H9 (cell line): Measurements from ENCODE around the gene CEP164. TPM values are rescaled to one million over a fixed set of nuclear protein-coding genes. Genes with fewer than 3 reads are reported as not detected.
A peak's percentile ranks its signal among the peaks of the same experiment; 100 is the strongest.

Experiments
- DNase-seq: peaks from one replicate; pipeline ENCODE4 v3.0.0-alpha.2; 2017
- H2AFZ ChIP-seq: one replicate; pipeline ENCODE4 v1.6.1; 2013; ENCODE audit warnings: mild to moderate bottlenecking, low read length, control low read depth, moderate library complexity
- H2AK5ac ChIP-seq: 2 replicates; pipeline ENCODE4 v1.6.1; 2013; ENCODE audit warnings: low read length, control low read depth, mixed read lengths; ENCODE audit not compliant: insufficient read length
- H2BK120ac ChIP-seq: one replicate; pipeline ENCODE4 v1.6.1; 2013; ENCODE audit warnings: low read depth, mild to moderate bottlenecking, low read length, control low read depth, inconsistent platforms; ENCODE audit not compliant: poor library complexity, severe bottlenecking
- H2BK12ac ChIP-seq: 2 replicates; pipeline ENCODE4 v1.6.1; 2013; ENCODE audit warnings: low read length, control low read depth, mixed read lengths, low read depth; ENCODE audit not compliant: insufficient read length
- H2BK15ac ChIP-seq: 2 replicates; pipeline ENCODE4 v1.6.1; 2013; ENCODE audit warnings: low read depth, low read length, control low read depth
- H2BK20ac ChIP-seq: one replicate; pipeline ENCODE4 v1.6.1; 2013; ENCODE audit warnings: low read depth, mild to moderate bottlenecking, low read length, control low read depth, inconsistent platforms; ENCODE audit not compliant: poor library complexity, severe bottlenecking
- H2BK5ac ChIP-seq: 2 replicates; pipeline ENCODE4 v1.6.1; 2013; ENCODE audit warnings: low read length, control low read depth, mixed read lengths; ENCODE audit not compliant: insufficient read length
- H3K14ac ChIP-seq: 2 replicates; pipeline ENCODE4 v1.6.1; 2013; ENCODE audit warnings: low read length, control low read depth; ENCODE audit not compliant: insufficient read depth
- H3K18ac ChIP-seq: 2 replicates; pipeline ENCODE4 v1.6.1; 2013; ENCODE audit warnings: low read depth, mild to moderate bottlenecking, mixed read lengths, low read length, control low read depth; ENCODE audit not compliant: insufficient read length
- H3K23ac ChIP-seq: 2 replicates; pipeline ENCODE4 v1.6.1; 2013; ENCODE audit warnings: low read length, control low read depth, mixed read lengths, low read depth; ENCODE audit not compliant: insufficient read length
- H3K23me2 ChIP-seq: 2 replicates; pipeline ENCODE4 v1.6.1; 2013; ENCODE audit warnings: low read depth, mild to moderate bottlenecking, mixed read lengths, low read length, control low read depth; ENCODE audit not compliant: insufficient read length, poor library complexity, severe bottlenecking
- H3K27ac ChIP-seq: 2 replicates; pipeline ENCODE4 v1.5.1; 2013; ENCODE audit warnings: low read length, control low read depth, mixed read lengths, low read depth; ENCODE audit not compliant: insufficient read length
- H3K27me3 ChIP-seq: 2 replicates; pipeline ENCODE4 v1.6.1; 2013; ENCODE audit warnings: low read length, control low read depth, inconsistent platforms; ENCODE audit not compliant: insufficient read depth
- H3K4ac ChIP-seq: 2 replicates; pipeline ENCODE4 v1.6.1; 2013; ENCODE audit warnings: low read depth, mild to moderate bottlenecking, control low read depth, inconsistent platforms, low read length, moderate library complexity
- H3K4me1 ChIP-seq: 2 replicates; pipeline ENCODE4 v1.6.1; 2013; ENCODE audit warnings: low read length, control low read depth, inconsistent platforms; ENCODE audit not compliant: insufficient read depth
- H3K4me2 ChIP-seq: 2 replicates; pipeline ENCODE4 v1.6.1; 2013; ENCODE audit warnings: low read length, control low read depth, mixed read lengths; ENCODE audit not compliant: insufficient read length, insufficient read depth
- H3K56ac ChIP-seq: 2 replicates; pipeline ENCODE4 v1.6.1; 2013; ENCODE audit warnings: low read depth, mild to moderate bottlenecking, mixed read lengths, low read length, control low read depth; ENCODE audit not compliant: insufficient read length
- H3K79me1 ChIP-seq: 2 replicates; pipeline ENCODE4 v1.6.1; 2013; ENCODE audit warnings: low read depth, mild to moderate bottlenecking, moderate library complexity, low read length, control low read depth, inconsistent platforms; ENCODE audit not compliant: insufficient read depth, poor library complexity, severe bottlenecking
- H3K79me2 ChIP-seq: 2 replicates; pipeline ENCODE4 v1.6.1; 2013; ENCODE audit warnings: low read length, control low read depth, inconsistent platforms; ENCODE audit not compliant: insufficient read depth
- H3K9ac ChIP-seq: 2 replicates; pipeline ENCODE4 v1.6.1; 2013; ENCODE audit warnings: low read length, control low read depth, mixed read lengths; ENCODE audit not compliant: insufficient read length; ENCODE audit errors: extremely low read depth
- H3K9me3 ChIP-seq: one replicate; pipeline ENCODE4 v1.6.1; 2013; ENCODE audit warnings: low read depth, low read length, inconsistent platforms; ENCODE audit not compliant: control insufficient read depth
- H3T11ph ChIP-seq: one replicate; pipeline ENCODE4 v1.6.1; 2013; ENCODE audit warnings: mild to moderate bottlenecking, low read length, control low read depth, inconsistent platforms
- H4K20me1 ChIP-seq: one replicate; pipeline ENCODE4 v1.6.1; 2013; ENCODE audit not compliant: control insufficient read depth, insufficient read length, insufficient read depth
- H4K5ac ChIP-seq: 2 replicates; pipeline ENCODE4 v1.6.1; 2013; ENCODE audit warnings: low read depth, mild to moderate bottlenecking, mixed read lengths, low read length, control low read depth; ENCODE audit not compliant: insufficient read length
- H4K8ac ChIP-seq: replicated peaks from 2 replicates; pipeline ENCODE4 v1.6.1; 2013; ENCODE audit warnings: low read length, control low read depth, mixed read lengths, low read depth; ENCODE audit not compliant: insufficient read length
- H4K91ac ChIP-seq: 2 replicates; pipeline ENCODE4 v1.6.1; 2013; ENCODE audit warnings: low read depth, mild to moderate bottlenecking, moderate library complexity, mixed read lengths, low read length, control low read depth; ENCODE audit not compliant: insufficient read length
- H3K27ac Mint-ChIP-seq, 3 experiments: 2 replicates in 2 of 3; 3 replicates in 1 of 3; pipeline ENCODE4 v1.8.0; 2020 to 2021; ENCODE audit warnings: mixed read lengths in 3 of 3, mild to moderate bottlenecking in 1 of 3, moderate library complexity in 1 of 3
- H3K27me3 Mint-ChIP-seq: 2 replicates; pipeline ENCODE4 v1.8.0; 2021; ENCODE audit warnings: low read depth, mild to moderate bottlenecking, moderate library complexity, mixed read lengths
- H3K36me3 Mint-ChIP-seq, 3 experiments: 2 replicates in 2 of 3; 3 replicates in 1 of 3; pipeline ENCODE4 v1.8.0; 2020 to 2021; ENCODE audit warnings: low read depth in 3 of 3, mixed read lengths in 3 of 3; ENCODE audit not compliant: insufficient read depth in 1 of 3
- H3K4me1 Mint-ChIP-seq, 2 experiments: 2 replicates each; pipeline ENCODE4 v1.8.0; 2020; ENCODE audit warnings: mixed read lengths in 2 of 2
- H3K4me3 Mint-ChIP-seq, 2 experiments: 2 replicates in 1 of 2; 3 replicates in 1 of 2; pipeline ENCODE4 v1.8.0; 2020 to 2021; ENCODE audit warnings: mild to moderate bottlenecking in 2 of 2, mixed read lengths in 2 of 2, moderate library complexity in 1 of 2
- H3K9me3 Mint-ChIP-seq, 2 experiments: 2 replicates in 1 of 2; 3 replicates in 1 of 2; pipeline ENCODE4 v1.8.0; 2020; ENCODE audit warnings: mild to moderate bottlenecking in 2 of 2, mixed read lengths in 2 of 2, moderate library complexity in 1 of 2
- WGBS: extraction: QIAGEN DNeasy Blood & Tissue Kit; methylation state at CpG from one replicate; pipeline ENCODE4 v1.1.7; 2013; ENCODE audit warnings: missing lambda C conversion rate, low lambda C conversion rate, mixed read lengths; ENCODE audit not compliant: insufficient read length; ENCODE audit errors: extremely low coverage; 5-methylcytosine and 5-hydroxymethylcytosine counted together
- total RNA-seq: library from RNA; stranded (reverse); gene quantifications from 2 replicates; pipeline ENCODE4 v1.2.1, GENCODE V29; 2021
- TF ChIP-seq, protein P1 (sequence below): fragments of 200-600 bp; sonication (generic); conservative IDR thresholded peaks from 3 replicates; pipeline ENCODE4 v1.8.0; 2021; ENCODE audit warnings: antibody characterized with exemption, mild to moderate bottlenecking

Gene CEP164
- total RNA-seq, 1 experiment from 2014 or later = 24.9 TPM

DNA sequence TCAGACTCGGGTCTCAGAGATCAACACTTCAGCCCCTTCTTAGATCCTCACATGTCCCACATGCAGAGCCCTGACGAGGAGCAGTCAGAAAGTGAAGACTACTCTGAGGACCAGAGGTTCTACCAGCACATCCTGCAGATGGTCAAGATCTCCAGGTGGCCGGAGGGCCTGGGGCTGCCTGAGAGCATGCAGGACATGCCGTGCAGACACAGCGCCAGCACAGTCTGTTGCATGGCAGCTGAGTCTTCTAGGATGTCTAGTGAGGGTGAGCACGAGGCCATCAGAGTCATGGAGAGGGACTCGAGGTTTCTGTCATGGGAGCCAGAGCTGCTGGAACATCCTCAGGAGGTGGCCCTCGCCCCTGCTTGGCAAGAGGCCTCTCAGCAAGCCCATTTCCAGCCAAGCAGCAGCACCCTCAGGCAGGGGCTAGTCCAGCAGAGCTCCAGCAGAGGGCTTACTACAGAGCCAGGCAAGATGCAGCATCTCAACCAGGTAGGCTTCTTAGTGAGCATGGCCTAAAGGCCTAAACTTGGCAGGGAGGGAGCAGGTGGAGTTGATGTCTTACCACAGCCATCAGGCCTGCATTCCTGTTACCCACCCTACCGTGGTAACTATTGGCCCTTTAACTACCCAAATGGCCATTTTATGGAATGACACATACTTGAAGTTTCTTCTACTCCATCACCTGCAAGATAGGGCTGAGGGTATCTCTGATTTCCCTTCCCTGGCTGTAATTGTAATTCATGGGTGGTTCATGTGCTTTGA lies 28.7 kb downstream of the CEP164 start:
- H3K56ac ChIP-seq = no peak overlapping the region
- H4K5ac ChIP-seq = no peak overlapping the region
- H3K14ac ChIP-seq = no peak overlapping the region; the same call in 1 of the 2 replicates
- no peak overlapping the region for H2BK5ac ChIP-seq
- no peak overlapping the region for H4K8ac ChIP-seq
- H2BK15ac ChIP-seq = no peak overlapping the region
- no peaks in the 10 kb centered on the region for H3K9me3 ChIP-seq
- H3K9me3 Mint-ChIP-seq = no peaks in the 10 kb centered on the region
- no peaks in the 10 kb centered on the region for H3K4me1 ChIP-seq
- no peak overlapping the region for H4K91ac ChIP-seq
- H2AK5ac ChIP-seq = no peak overlapping the region
- H3K4me3 Mint-ChIP-seq = no peak overlapping the region
- no peak overlapping the region for H3K9ac ChIP-seq
- H3K23me2 ChIP-seq = no peaks in the 10 kb centered on the region
- H2AFZ ChIP-seq = no peak overlapping the region
- DNase-seq = no peak
- no CpG with 5 or more reads among the region's 9 CpGs for WGBS
- no peaks in the 10 kb centered on the region for H3K79me1 ChIP-seq
- H3K4me2 ChIP-seq = no peak overlapping the region
- H3K79me2 ChIP-seq = no peaks in the 10 kb centered on the region
- no peaks in the 10 kb centered on the region for H3K4me1 Mint-ChIP-seq
- no peaks in the 10 kb centered on the region for H3K27me3 Mint-ChIP-seq
- H4K20me1 ChIP-seq = no peaks in the 10 kb centered on the region
- H3K36me3 Mint-ChIP-seq = peaks cover 0 to 30% (median 17%) of the 10 kb centered on the region in 3 experiments; a peak in 5 of 7 replicates
- H2BK20ac ChIP-seq = no peak overlapping the region
- no peak overlapping the region for H3K18ac ChIP-seq
- no peak overlapping the region for H2BK12ac ChIP-seq
- no peak overlapping the region for H3K23ac ChIP-seq
- H3T11ph ChIP-seq = no peak overlapping the region
- TF ChIP-seq, protein P1, sequence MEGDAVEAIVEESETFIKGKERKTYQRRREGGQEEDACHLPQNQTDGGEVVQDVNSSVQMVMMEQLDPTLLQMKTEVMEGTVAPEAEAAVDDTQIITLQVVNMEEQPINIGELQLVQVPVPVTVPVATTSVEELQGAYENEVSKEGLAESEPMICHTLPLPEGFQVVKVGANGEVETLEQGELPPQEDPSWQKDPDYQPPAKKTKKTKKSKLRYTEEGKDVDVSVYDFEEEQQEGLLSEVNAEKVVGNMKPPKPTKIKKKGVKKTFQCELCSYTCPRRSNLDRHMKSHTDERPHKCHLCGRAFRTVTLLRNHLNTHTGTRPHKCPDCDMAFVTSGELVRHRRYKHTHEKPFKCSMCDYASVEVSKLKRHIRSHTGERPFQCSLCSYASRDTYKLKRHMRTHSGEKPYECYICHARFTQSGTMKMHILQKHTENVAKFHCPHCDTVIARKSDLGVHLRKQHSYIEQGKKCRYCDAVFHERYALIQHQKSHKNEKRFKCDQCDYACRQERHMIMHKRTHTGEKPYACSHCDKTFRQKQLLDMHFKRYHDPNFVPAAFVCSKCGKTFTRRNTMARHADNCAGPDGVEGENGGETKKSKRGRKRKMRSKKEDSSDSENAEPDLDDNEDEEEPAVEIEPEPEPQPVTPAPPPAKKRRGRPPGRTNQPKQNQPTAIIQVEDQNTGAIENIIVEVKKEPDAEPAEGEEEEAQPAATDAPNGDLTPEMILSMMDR = 0 out of 3 replicates have a peak, but pooled peaks have one; percentile 11
- H3K27me3 ChIP-seq = no peaks in the 10 kb centered on the region
- H3K27ac ChIP-seq = no peak overlapping the region
- no peak overlapping the region for H3K4ac ChIP-seq
- no peak overlapping the region for H3K27ac Mint-ChIP-seq
- no peak overlapping the region for H2BK120ac ChIP-seq
